Activated CD8-positive, alpha-beta memory T cell treated with anti-CD3 and anti-CD28 coated beads for 24 hours (primary cell): ENCODE data around the gene XRCC2.

Source experiments
- DNase-seq: peaks from one replicate; pipeline ENCODE4 v3.0.0-alpha.2; 2020

Gene XRCC2

GRCh38 chr7:152608656-152609055 lies 67.3 kb downstream of the XRCC2 start:
- DNase-seq = no peak

GRCh38 chr7:152608208-152608607 lies 67.7 kb downstream of the XRCC2 start:
- DNase-seq = no peak

- DNase-seq = no peak
Observed at GRCh38 chr7:152607007-152607406, 68.9 kb downstream of the XRCC2 start.

- no peak for DNase-seq
Observed at GRCh38 chr7:152602962-152603361, 73.0 kb downstream of the XRCC2 start.

GRCh38 chr7:152601305-152601798 lies 74.6 kb downstream of the XRCC2 start:
- DNase-seq = no peak

- DNase-seq = no peak
Observed at GRCh38 chr7:152600266-152600665, 75.7 kb downstream of the XRCC2 start.

GRCh38 chr7:152597507-152597906 lies 78.4 kb downstream of the XRCC2 start:
- DNase-seq = peak; percentile 32

GRCh38 chr7:152596824-152597223 lies 79.1 kb downstream of the XRCC2 start:
- no peak for DNase-seq
